Body of pancreas (tissue), 4 donors: ENCODE results near the gene SPOCD1. TPM values are rescaled to one million over a fixed set of nuclear protein-coding genes. Genes with fewer than 3 reads are reported as not detected.
A peak's percentile ranks its signal among the peaks of the same experiment; 100 is the strongest.

Source experiments
- ATAC-seq: fragments of 150-250 bp; one replicate; pipeline ENCODE4 v1.9.1; 2016
- DNase-seq, 4 donors: peaks; one replicate each; pipeline ENCODE4 v3.0.0-alpha.2; 2019
- H3K27ac ChIP-seq, 4 donors: fragments of 200-600 bp; sonication (generic); 1 replicate in 3 of 4; 2 replicates in 1 of 4; pipeline versions ENCODE4 v1.5.1 to v1.6.1; 2016 to 2019; ENCODE audit warnings: mild to moderate bottlenecking in 1 of 4, mixed read lengths in 1 of 4, moderate library complexity in 1 of 4
- H3K27me3 ChIP-seq, 2 donors: fragments of 200-600 bp; sonication (generic); one replicate each; pipeline ENCODE4 v1.6.0; 2016; ENCODE audit warnings: mild to moderate bottlenecking in 1 of 2
- H3K36me3 ChIP-seq, 2 donors: fragments of 200-600 bp; sonication (generic); replicated peaks in 1 of 2; 2 replicates each; pipeline ENCODE4 v1.5.1; 2016; ENCODE audit warnings: low read depth in 2 of 2; ENCODE audit not compliant: insufficient read depth in 1 of 2
- H3K4me1 ChIP-seq: fragments of 200-600 bp; sonication (generic); one replicate; pipeline ENCODE4 v1.6.0; 2016
- H3K4me3 ChIP-seq, 2 donors: fragments of 200-600 bp; sonication (generic); 1 replicate in 1 of 2; 2 replicates in 1 of 2; pipeline ENCODE4 v1.5.1; 2016 to 2019
- H3K9me3 ChIP-seq, 3 donors: fragments of 200-600 bp; sonication (generic); 1 replicate in 2 of 3; 2 replicates in 1 of 3; pipeline ENCODE4 v1.5.1; 2016
- POLR2A ChIP-seq, 3 donors: fragments of 450-650 bp; IDR thresholded peaks; one replicate each; pipeline ENCODE4 v1.6.1; 2016; ENCODE audit warnings: antibody characterized with exemption in 3 of 3, mild to moderate bottlenecking in 2 of 3
- whole genome bisulfite sequencing, 2 donors: methylation state at CpG; one replicate each; pipeline ENCODE4 v1.1.5; 2017; 5-methylcytosine and 5-hydroxymethylcytosine counted together
- intact Hi-C: fragments of 100-400 bp; cut with DNase I; formaldehyde crosslinking; loops from one replicate; pipeline ENCODE4 v1.15.1; 2023
- total RNA-seq, 2 donors: library from RNA; depleted of rRNA; stranded (reverse); fragments of >200 nt; gene quantifications; one replicate each; pipeline ENCODE4 v1.1.0, GENCODE V29; 2016
- TF ChIP-seq, protein P1 (sequence below), 7 experiments: fragments of 450-650 bp in 4 of 7; fragments of 200-600 bp in 3 of 7; sonication (generic) in 3 of 7; IDR thresholded peaks; one replicate each; pipeline ENCODE4 v1.5.1; 2016 to 2019; ENCODE audit warnings: antibody characterized with exemption in 7 of 7

The SPOCD1 gene
- total RNA-seq, 2 donors from 2014 or later, result 0.26 TPM; not detected in 1

DNA sequence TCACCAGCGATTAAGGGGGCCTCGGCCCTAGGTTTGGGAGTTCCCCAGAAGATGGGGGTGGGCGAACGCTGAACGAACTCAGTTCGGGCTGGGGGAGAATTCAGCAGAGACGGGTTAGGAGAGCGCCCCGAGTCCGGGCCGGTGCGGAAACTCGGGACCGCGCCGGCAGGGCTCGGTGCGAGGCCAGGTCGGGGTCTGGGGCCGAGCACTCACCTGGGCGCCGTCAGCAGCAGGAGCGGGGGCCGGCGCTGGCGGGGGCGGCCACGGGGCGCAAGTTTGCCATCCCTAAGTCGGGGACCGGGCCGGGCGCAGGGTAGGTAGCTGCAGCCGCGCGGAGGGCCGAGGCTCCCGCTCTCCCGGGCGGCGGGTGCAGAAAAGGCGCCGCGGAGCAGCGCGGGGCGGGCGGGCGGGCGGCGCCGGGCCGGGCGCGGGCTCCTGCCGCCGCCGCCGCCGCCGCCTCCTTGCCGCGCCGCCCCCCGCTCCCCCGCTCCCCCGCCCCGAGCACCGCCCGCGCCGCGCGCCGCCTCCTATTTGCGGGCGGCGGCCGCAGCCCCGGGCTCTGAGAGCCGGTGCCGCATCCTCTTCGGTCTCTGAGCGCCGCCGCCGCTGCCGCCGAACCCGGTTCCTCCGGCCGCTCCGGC, 52.0 kb downstream of the SPOCD1 start:
- Histone ChIP-seq H3K27me3 (no peaks in the 10 kb centered on the region), H3K36me3 (no peaks in the 10 kb centered on the region), H3K4me3 (no peak overlapping the region), H3K27ac (no peak overlapping the region), H3K9me3 (no peaks in the 10 kb centered on the region), H3K4me1 (peaks cover 32% of the 10 kb centered on the region)
- intact Hi-C loops, result no loop called here
- DNase-seq, result no peak
- TF ChIP-seq, protein P1, sequence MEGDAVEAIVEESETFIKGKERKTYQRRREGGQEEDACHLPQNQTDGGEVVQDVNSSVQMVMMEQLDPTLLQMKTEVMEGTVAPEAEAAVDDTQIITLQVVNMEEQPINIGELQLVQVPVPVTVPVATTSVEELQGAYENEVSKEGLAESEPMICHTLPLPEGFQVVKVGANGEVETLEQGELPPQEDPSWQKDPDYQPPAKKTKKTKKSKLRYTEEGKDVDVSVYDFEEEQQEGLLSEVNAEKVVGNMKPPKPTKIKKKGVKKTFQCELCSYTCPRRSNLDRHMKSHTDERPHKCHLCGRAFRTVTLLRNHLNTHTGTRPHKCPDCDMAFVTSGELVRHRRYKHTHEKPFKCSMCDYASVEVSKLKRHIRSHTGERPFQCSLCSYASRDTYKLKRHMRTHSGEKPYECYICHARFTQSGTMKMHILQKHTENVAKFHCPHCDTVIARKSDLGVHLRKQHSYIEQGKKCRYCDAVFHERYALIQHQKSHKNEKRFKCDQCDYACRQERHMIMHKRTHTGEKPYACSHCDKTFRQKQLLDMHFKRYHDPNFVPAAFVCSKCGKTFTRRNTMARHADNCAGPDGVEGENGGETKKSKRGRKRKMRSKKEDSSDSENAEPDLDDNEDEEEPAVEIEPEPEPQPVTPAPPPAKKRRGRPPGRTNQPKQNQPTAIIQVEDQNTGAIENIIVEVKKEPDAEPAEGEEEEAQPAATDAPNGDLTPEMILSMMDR (IDR thresholded peaks at IDR 0.05), result no peak
- TF ChIP-seq POLR2A (IDR thresholded peaks at IDR 0.05), result no peak
- ATAC-seq, result peak; percentile 23
- WGBS, 2 donors, result 0 to 1% methylated on average over 7 to 47 of the region's 93 CpGs

DNA sequence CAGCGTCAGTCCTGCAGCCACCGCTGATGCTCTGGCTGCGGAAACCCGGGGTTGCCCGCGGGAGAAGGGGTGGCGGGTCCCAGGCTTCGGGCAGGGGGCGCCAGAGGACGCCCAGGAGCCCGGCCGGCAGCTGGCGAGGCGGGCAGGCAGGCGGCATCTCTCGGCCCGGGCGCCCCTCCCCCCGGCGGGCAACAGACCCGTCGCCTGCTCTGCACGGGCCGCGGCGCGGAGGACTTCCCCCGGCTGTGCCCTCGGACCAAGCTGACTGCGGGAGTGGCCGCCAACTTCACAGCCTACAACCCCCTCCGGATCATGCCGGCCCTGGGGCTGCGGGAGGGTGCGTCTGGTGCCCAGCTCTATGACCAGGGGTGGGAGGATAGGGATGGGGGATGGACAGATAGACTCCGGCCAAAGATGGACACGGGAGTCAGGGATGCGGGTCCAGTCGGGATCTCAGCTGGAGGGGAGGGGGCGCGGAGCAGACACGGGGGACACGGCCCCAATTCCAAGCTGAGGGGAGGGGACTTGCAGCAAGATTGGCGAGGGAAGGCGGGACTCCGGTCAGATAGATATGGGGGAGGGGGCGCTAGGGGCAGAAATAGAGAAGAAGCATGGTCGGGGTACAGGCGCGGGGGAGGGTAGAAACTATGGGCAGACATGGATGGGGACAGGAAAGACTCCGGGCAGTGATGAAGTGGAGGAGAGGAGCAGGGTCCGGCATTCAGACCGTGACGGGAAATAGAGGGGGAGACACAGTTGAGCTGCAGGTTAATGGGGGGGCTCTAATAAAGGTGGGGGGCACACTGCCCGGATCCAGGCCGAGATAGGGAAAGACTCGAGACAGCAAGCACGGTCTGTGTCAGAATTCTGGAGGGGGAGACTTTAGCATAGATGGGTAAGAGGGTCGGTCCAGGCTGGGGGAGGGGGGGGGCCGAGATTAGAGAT, 52.8 kb downstream of the SPOCD1 start:
- 0 to 2% methylated on average over 25 to 60 of the region's 60 CpGs for WGBS, 2 donors
- H3K36me3 ChIP-seq, result no peaks in the 10 kb centered on the region
- no peak overlapping the region for H3K4me3 ChIP-seq
- H3K4me1 ChIP-seq, result peaks cover 32% of the 10 kb centered on the region
- no peak overlapping the region for H3K27ac ChIP-seq
- intact Hi-C loops, result no loop called here
- H3K27me3 ChIP-seq, result no peaks in the 10 kb centered on the region
- TF ChIP-seq, protein P1 (IDR thresholded peaks at IDR 0.05), result peak; percentile 47 to 85 (median 53)
- TF ChIP-seq POLR2A (IDR thresholded peaks at IDR 0.05), result no peak
- H3K9me3 ChIP-seq, result no peaks in the 10 kb centered on the region
- ATAC-seq, result peak; percentile 54
- DNase-seq, result peak; percentile 69 to 84 (median 73)

DNA sequence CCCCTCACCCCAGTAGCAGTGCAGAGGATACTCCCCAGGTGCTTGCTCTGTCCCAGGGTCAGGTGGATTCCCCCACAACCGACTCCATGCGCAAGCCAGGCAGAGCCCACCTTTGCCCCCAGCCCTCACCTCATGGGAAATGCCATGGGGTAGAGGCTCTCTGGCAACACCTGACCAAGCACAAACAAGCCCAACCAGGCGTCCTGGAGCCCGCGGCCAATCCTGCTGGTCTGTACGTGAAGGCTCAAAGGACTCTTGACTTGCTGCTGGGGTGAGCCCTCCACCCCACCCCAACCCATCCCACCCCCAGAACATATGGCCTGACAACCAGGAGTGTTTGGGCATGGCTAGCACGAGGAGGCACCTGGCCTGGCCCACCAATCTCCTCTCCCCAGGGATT, 53.5 kb downstream of the SPOCD1 start:
- intact Hi-C loops, result no loop called here
- ATAC-seq, result no peak
- Histone ChIP-seq H3K4me1 (peaks cover 32% of the 10 kb centered on the region), H3K27ac (no peak overlapping the region), H3K27me3 (no peaks in the 10 kb centered on the region), H3K4me3 (no peak overlapping the region), H3K9me3 (no peaks in the 10 kb centered on the region), H3K36me3 (no peaks in the 10 kb centered on the region)
- no peak for TF ChIP-seq POLR2A (IDR thresholded peaks at IDR 0.05)
- TF ChIP-seq, protein P1 (IDR thresholded peaks at IDR 0.05), result no peak
- no peak for DNase-seq
- WGBS, 2 donors, result 19 to 42% methylated on average over 2 to 7 of the region's 7 CpGs

DNA sequence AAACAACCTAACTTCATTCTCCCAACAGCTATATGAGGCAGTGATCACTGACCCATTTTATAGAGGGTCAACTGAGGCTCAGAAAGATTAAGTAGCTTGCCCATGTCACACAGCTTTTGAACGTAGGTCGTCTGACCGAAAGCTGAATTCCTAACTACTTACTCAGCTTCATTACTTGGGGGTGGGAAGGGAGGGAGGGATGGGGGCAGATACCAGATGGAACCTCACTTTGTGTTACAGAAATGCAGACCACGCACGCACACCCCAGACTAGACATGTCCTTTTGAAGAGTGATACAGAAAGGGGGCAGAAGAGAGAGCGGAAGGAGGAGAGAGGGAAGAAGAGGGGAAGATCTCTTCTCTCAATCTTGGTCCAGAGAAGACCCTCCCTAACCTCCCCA, 53.9 kb downstream of the SPOCD1 start:
- no peak overlapping the region for H3K27ac ChIP-seq
- H3K27me3 ChIP-seq, result no peaks in the 10 kb centered on the region
- H3K36me3 ChIP-seq, result no peaks in the 10 kb centered on the region
- TF ChIP-seq POLR2A (IDR thresholded peaks at IDR 0.05), result no peak
- TF ChIP-seq, protein P1 (IDR thresholded peaks at IDR 0.05), result no peak
- DNase-seq (no peak), ATAC-seq (no peak)
- intact Hi-C loops, result no loop called here
- H3K4me1 ChIP-seq, result peaks cover 32% of the 10 kb centered on the region
- H3K4me3 ChIP-seq, result no peak overlapping the region
- WGBS, 2 donors, result 66 to 72% methylated on average over 6 of the region's 6 CpGs
- H3K9me3 ChIP-seq, result no peaks in the 10 kb centered on the region
